Measurements from ENCODE around the gene B3GALT5.
"Not testable (repeated sequence)": the region's sequence is repeated elsewhere in the genome, so short reads cannot be mapped to it uniquely, and the experiment has no call there.

DNA sequence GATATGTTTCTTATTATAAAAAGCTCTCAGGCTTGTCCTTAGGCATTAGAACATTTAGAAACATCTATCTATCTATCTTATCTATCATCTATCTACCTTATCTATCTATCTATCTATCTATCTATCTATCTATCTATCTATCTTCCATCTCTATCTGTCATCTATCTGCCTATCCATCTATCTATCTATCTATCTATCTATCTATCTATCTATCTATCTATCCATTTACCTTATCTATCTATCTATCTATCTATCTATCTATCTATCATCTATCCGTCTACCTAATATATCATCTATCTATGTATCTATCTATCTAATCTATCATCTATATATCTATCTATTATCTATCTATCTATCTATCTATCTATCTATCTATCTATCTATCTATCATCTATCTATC, 77.1 kb downstream of the B3GALT5 start:
- TF ChIP-seq, protein P1, sequence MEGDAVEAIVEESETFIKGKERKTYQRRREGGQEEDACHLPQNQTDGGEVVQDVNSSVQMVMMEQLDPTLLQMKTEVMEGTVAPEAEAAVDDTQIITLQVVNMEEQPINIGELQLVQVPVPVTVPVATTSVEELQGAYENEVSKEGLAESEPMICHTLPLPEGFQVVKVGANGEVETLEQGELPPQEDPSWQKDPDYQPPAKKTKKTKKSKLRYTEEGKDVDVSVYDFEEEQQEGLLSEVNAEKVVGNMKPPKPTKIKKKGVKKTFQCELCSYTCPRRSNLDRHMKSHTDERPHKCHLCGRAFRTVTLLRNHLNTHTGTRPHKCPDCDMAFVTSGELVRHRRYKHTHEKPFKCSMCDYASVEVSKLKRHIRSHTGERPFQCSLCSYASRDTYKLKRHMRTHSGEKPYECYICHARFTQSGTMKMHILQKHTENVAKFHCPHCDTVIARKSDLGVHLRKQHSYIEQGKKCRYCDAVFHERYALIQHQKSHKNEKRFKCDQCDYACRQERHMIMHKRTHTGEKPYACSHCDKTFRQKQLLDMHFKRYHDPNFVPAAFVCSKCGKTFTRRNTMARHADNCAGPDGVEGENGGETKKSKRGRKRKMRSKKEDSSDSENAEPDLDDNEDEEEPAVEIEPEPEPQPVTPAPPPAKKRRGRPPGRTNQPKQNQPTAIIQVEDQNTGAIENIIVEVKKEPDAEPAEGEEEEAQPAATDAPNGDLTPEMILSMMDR (conservative IDR thresholded peaks at IDR 0.05): not testable (repeated sequence)
- not testable (repeated sequence) for TF ChIP-seq EZH2 (IDR thresholded peaks at IDR 0.05; ENCODE audit: low read depth)

All from PC-9 (cell line).